PFSK-1 (cell line): Measurements from ENCODE around the gene MYL9.

Source experiments
- FOXP2 ChIP-seq: optimal IDR thresholded peaks from 2 replicates; pipeline ENCODE3; 2011; ENCODE audit warnings: borderline replicate concordance, control low read depth, inconsistent platforms; ENCODE audit not compliant: insufficient read depth; ENCODE audit errors: extremely low read length, extremely low read depth
- POLR2AphosphoS5 ChIP-seq: IDR thresholded peaks from 2 replicates; pipeline ENCODE4 v1.6.1; 2012; ENCODE audit warnings: low read depth, mild to moderate bottlenecking, control low read depth, low read length, moderate library complexity
- SIN3A ChIP-seq: IDR thresholded peaks from 2 replicates; pipeline ENCODE4 v1.6.1; 2012; ENCODE audit warnings: mild to moderate bottlenecking, low read length, moderate library complexity, borderline replicate concordance; ENCODE audit not compliant: insufficient read depth
- TAF1 ChIP-seq: IDR thresholded peaks from 2 replicates; pipeline ENCODE4 v1.6.1; 2012; ENCODE audit warnings: low read length, control low read depth, borderline replicate concordance; ENCODE audit not compliant: insufficient read depth
- TF ChIP-seq, protein P1 (sequence below), 2 experiments: IDR thresholded peaks; 2 replicates each; pipeline versions ENCODE4 v1.6.1 to v1.8.0; 2011 to 2012; ENCODE audit warnings: low read depth in 2 of 2, low read length in 2 of 2, control low read depth in 1 of 2, inconsistent platforms in 1 of 2, mild to moderate bottlenecking in 1 of 2, moderate library complexity in 1 of 2; ENCODE audit not compliant: insufficient read depth in 1 of 2

MYL9 gene

DNA sequence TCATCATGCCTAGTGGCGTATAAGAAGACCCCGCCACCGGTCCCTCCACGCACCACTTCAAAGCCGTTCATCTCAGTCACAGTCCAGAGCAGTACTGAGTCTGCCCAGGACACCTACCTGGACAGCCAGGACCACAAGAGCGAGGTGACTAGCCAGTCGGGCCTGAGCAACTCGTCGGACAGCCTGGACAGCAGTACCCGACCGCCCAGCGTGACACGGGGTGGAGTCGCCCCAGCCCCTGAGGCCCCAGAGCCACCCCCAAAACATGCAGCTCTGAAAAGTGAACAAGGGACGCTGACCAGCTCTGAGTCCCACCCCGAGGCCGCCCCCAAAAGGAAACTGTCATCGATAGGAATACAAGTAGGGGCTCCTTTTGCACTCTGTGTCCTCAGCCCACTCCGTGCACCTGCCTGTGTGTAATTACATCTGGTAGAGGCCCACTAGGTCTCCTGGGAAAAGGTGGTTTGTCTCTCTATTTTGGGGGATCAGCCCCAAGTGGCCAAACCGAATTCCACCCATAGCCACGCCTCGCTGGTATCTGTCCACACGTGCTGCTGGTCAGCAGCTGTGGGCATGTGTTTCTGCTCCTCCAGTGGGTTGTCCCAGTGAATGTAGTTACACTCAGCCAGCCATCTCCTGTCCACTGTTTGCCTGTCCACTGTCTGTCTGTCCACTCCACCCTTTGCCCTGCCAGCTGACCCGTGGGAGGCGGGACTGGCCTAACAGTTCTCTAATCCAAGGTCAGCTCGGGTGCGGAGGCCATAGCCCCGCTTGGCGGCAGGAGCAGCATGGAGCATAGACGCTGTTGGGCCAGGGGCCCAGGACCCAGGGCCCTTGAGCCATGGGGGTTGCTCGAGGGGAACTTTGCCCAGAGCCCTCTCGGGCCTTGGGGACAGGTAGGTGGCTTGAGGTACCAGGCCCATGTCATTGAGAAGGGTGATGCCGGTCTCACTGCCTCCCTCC, 44.3 kb upstream of the MYL9 start:
- no peak for TF ChIP-seq TAF1
- TF ChIP-seq, protein P1, sequence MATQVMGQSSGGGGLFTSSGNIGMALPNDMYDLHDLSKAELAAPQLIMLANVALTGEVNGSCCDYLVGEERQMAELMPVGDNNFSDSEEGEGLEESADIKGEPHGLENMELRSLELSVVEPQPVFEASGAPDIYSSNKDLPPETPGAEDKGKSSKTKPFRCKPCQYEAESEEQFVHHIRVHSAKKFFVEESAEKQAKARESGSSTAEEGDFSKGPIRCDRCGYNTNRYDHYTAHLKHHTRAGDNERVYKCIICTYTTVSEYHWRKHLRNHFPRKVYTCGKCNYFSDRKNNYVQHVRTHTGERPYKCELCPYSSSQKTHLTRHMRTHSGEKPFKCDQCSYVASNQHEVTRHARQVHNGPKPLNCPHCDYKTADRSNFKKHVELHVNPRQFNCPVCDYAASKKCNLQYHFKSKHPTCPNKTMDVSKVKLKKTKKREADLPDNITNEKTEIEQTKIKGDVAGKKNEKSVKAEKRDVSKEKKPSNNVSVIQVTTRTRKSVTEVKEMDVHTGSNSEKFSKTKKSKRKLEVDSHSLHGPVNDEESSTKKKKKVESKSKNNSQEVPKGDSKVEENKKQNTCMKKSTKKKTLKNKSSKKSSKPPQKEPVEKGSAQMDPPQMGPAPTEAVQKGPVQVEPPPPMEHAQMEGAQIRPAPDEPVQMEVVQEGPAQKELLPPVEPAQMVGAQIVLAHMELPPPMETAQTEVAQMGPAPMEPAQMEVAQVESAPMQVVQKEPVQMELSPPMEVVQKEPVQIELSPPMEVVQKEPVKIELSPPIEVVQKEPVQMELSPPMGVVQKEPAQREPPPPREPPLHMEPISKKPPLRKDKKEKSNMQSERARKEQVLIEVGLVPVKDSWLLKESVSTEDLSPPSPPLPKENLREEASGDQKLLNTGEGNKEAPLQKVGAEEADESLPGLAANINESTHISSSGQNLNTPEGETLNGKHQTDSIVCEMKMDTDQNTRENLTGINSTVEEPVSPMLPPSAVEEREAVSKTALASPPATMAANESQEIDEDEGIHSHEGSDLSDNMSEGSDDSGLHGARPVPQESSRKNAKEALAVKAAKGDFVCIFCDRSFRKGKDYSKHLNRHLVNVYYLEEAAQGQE (IDR thresholded peaks at IDR 0.05; ENCODE audit: insufficient read depth in 1 of 2, low read depth in 2 of 2, low read length in 2 of 2), result no peak

DNA sequence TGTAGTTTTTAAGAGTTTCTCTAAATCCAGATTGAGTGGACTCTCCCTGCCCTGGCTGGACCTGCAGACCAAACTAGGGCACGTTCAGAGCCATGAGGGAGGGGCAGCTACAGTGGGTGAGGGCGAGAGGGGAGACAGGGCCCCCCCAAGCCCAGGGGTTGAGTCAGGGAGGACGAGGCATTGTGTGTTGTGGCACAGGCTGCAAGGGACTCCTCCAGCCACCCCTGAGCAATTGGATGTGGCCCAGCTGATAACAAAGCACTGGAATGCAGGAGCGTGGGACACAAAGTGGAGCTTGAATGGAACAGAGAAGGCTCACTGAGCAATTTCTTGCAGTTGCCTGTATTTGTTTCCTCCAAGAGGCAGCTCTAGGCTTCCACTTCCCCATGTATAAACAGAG, 43.5 kb upstream of the MYL9 start:
- no peak for TF ChIP-seq TAF1
- TF ChIP-seq SIN3A, result no peak
- no peak for TF ChIP-seq POLR2AphosphoS5
- TF ChIP-seq, protein P1 (IDR thresholded peaks at IDR 0.05; ENCODE audit: insufficient read depth in 1 of 2, low read depth in 2 of 2, low read length in 2 of 2), result no peak
- no peak for TF ChIP-seq FOXP2

DNA sequence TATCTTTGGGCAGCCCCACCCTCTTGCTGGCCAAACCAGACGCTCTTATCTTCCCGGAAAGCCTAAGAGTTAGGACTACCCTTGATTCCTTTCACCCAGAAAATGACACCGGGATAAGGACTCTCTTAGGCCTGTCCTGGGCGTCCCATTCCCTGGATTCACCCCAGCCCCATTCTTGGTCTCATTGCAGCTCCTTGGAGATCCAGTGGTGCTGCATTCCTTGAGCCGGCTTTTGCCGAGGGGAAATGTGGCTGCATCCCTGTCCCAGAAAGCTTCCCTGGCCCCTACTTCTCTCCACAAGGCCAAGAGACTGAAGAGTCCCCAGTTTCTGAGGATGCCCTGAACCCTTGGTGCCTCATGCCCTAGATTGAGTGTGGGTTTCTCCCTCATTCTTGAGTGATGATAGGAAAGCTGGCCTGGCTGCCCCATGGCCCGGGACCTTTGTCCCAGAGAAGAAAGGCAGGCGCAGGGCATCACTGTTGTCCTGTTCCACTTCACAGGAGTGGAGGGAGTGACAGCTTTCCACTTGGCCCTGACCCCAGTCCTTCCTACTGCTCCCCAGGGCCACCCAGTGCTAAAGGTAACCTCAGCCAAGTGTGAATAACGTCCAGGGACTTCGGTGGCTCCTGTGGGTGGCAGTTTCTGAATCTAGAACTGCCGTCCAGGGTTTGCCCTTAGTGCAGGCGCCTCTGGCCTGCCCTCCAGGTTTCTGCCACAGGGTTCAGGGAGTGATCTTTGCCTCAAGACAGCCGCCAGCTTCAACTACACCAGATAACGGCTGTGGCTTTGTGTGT, 42.7 kb upstream of the MYL9 start:
- TF ChIP-seq FOXP2 (no peak), TAF1 (no peak), POLR2AphosphoS5 (no peak), SIN3A (no peak)
- TF ChIP-seq, protein P1 (IDR thresholded peaks at IDR 0.05; ENCODE audit: insufficient read depth in 1 of 2, low read depth in 2 of 2, low read length in 2 of 2), result no peak

DNA sequence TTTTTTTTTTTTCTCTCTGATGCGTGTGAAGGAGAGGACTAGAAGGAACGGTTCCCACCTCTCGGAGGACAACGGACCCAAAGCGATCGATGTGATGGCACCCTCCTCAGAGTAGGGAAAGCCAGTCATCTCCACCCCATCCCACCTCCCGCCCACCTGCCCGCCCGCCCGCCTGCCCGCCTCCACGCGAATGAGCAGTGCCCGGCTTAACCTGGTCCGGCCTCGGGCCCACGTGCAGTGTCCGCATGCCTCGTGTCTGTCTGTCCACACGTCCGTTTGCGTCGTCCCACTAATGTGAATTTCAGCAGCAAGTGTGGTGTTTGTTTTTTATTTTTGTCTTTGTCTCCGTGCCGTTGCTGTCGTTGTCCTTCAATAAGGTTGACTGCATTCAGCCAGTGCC, 42.1 kb upstream of the MYL9 start:
- TF ChIP-seq, protein P1 (IDR thresholded peaks at IDR 0.05; ENCODE audit: insufficient read depth in 1 of 2, low read depth in 2 of 2, low read length in 2 of 2), result no peak
- TF ChIP-seq SIN3A (no peak), TAF1 (no peak), FOXP2 (no peak), POLR2AphosphoS5 (no peak)
